GM23338 (cell line): ENCODE data around the gene RBM38. TPM values are rescaled to one million over a fixed set of nuclear protein-coding genes. Genes with fewer than 3 reads are reported as not detected.

Experiments
- ATAC-seq: fragments of 200-7000 bp; cut with Tn5 transposase; 3 replicates; pipeline ENCODE4 v1.9.1; 2020
- DNase-seq: peaks from one replicate; pipeline ENCODE4 v3.0.0-alpha.2; 2015; ENCODE audit warnings: low spot score
- H2AFZ ChIP-seq: fragments of 200-600 bp; sonication (generic); 2 replicates; pipeline ENCODE4 v1.8.0; 2016; ENCODE audit warnings: antibody characterized with exemption, mild to moderate bottlenecking, moderate library complexity
- H3F3A ChIP-seq: fragments of 200-600 bp; sonication (generic); replicated peaks from 2 replicates; pipeline ENCODE4 v1.8.0; 2017; ENCODE audit warnings: antibody characterized with exemption, mixed run types, low read depth
- H3K27ac ChIP-seq: fragments of 200-600 bp; sonication (generic); 2 replicates; pipeline ENCODE4 v1.6.1; 2016; ENCODE audit warnings: low read depth
- H3K27me3 ChIP-seq: fragments of 200-600 bp; sonication (generic); 2 replicates; pipeline ENCODE4 v1.8.0; 2016; ENCODE audit warnings: mild to moderate bottlenecking, mixed run types, moderate library complexity; ENCODE audit not compliant: insufficient read depth
- H3K36me3 ChIP-seq: fragments of 200-600 bp; sonication (generic); 2 replicates; pipeline ENCODE4 v1.8.0; 2016; ENCODE audit warnings: mild to moderate bottlenecking; ENCODE audit not compliant: insufficient read depth
- H3K4me1 ChIP-seq: fragments of 200-600 bp; sonication (generic); 2 replicates; pipeline ENCODE4 v1.8.0; 2016; ENCODE audit warnings: mild to moderate bottlenecking, moderate library complexity; ENCODE audit not compliant: insufficient read depth
- H3K4me2 ChIP-seq: fragments of 200-600 bp; sonication (generic); 2 replicates; pipeline ENCODE4 v1.7.1; 2017; ENCODE audit warnings: mixed run types
- H3K4me3 ChIP-seq: fragments of 200-600 bp; sonication (generic); 2 replicates; pipeline ENCODE4 v1.6.1; 2016; ENCODE audit warnings: mixed run types
- H3K79me2 ChIP-seq: fragments of 200-600 bp; sonication (generic); replicated peaks from 2 replicates; pipeline ENCODE4 v1.8.0; 2017; ENCODE audit warnings: mild to moderate bottlenecking; ENCODE audit not compliant: insufficient read depth
- H3K9me2 ChIP-seq: fragments of 200-600 bp; sonication (generic); 2 replicates; pipeline ENCODE4 v1.8.0; 2017; ENCODE audit not compliant: insufficient read depth
- H4K20me1 ChIP-seq: fragments of 200-600 bp; sonication (generic); replicated peaks from 2 replicates; pipeline ENCODE4 v1.8.0; 2017; ENCODE audit warnings: mild to moderate bottlenecking; ENCODE audit not compliant: insufficient read depth
- H3K27ac Mint-ChIP-seq: 2 replicates; pipeline ENCODE4 v1.8.0; 2020; ENCODE audit warnings: inconsistent platforms, mild to moderate bottlenecking, moderate library complexity, mixed read lengths
- H3K27me3 Mint-ChIP-seq: 3 replicates; pipeline ENCODE4 v1.8.0; 2022; ENCODE audit warnings: low read depth, mild to moderate bottlenecking, moderate library complexity, mixed read lengths, inconsistent platforms; ENCODE audit not compliant: insufficient read depth, poor library complexity
- H3K36me3 Mint-ChIP-seq: 3 replicates; pipeline ENCODE4 v1.8.0; 2021; ENCODE audit warnings: low read depth, mild to moderate bottlenecking, inconsistent platforms, moderate library complexity, mixed read lengths
- H3K4me1 Mint-ChIP-seq: 3 replicates; pipeline ENCODE4 v1.8.0; 2020; ENCODE audit warnings: mild to moderate bottlenecking, inconsistent platforms, mixed read lengths
- H3K4me3 Mint-ChIP-seq: 3 replicates; pipeline ENCODE4 v1.8.0; 2021; ENCODE audit warnings: moderate library complexity, mild to moderate bottlenecking, inconsistent platforms, mixed read lengths
- H3K9me3 Mint-ChIP-seq: 3 replicates; pipeline ENCODE4 v1.8.0; 2020; ENCODE audit warnings: moderate library complexity, mild to moderate bottlenecking, inconsistent platforms, mixed read lengths
- NANOG ChIP-seq: IDR thresholded peaks from 2 replicates; pipeline ENCODE4 v1.6.1; 2016; ENCODE audit warnings: antibody characterized with exemption, borderline replicate concordance
- STAT1 ChIP-seq: IDR thresholded peaks from one replicate; pipeline ENCODE4 v1.6.1; 2016; ENCODE audit warnings: antibody characterized with exemption; ENCODE audit not compliant: unreplicated experiment
- ZNF462 ChIP-seq: fragments of 250-450 bp; sonication (Bioruptor Pico); IDR thresholded peaks from 2 replicates; pipeline ENCODE4 v1.5.0; 2020; ENCODE audit warnings: mild to moderate bottlenecking, moderate library complexity
- polyA plus RNA-seq: library from polyadenylated mRNA; unstranded; fragments of >200 nt; fragmentation: Nextera tagmentation; extraction: Ambion mirVana; gene quantifications from 2 replicates; pipeline ENCODE4 v1.2.1, GENCODE V29; 2016
- total RNA-seq: library from RNA; depleted of rRNA; stranded (reverse); fragments of >200 nt; shearing (Covaris generic); gene quantifications from 2 replicates; pipeline ENCODE4 v1.2.3, GENCODE V29; 2014

The RBM38 gene
- total and polyA plus RNA-seq, 2 experiments from 2014 or later = 22.9 to 80.5 TPM

GRCh38 chr20:57437672-57438330 lies 46.6 kb downstream of the RBM38 start:
- H3K27ac ChIP-seq = no peak overlapping the region

More at GRCh38 chr20:57437672-57438330, 46.6 kb downstream of the RBM38 start:
- no peak for TF ChIP-seq STAT1
- TF ChIP-seq NANOG = no peak
- TF ChIP-seq ZNF462 = no peak
- no peak overlapping the region for H3K4me3 ChIP-seq
- DNase-seq = no peak
- H3K27me3 Mint-ChIP-seq = peaks cover 11% of the 10 kb centered on the region
- no peaks in the 10 kb centered on the region for H3K36me3 ChIP-seq
- H3K9me2 ChIP-seq = no peaks in the 10 kb centered on the region
- no peaks in the 10 kb centered on the region for H3K9me3 Mint-ChIP-seq
- no peak overlapping the region for H2AFZ ChIP-seq
- peaks cover 18% of the 10 kb centered on the region for H3K4me1 Mint-ChIP-seq
- H3K79me2 ChIP-seq = no peaks in the 10 kb centered on the region
- H3K36me3 Mint-ChIP-seq = no peaks in the 10 kb centered on the region
- no peaks in the 10 kb centered on the region for H3F3A ChIP-seq
- no peak for ATAC-seq
- H3K4me1 ChIP-seq = no peaks in the 10 kb centered on the region
- H3K27me3 ChIP-seq = no peaks in the 10 kb centered on the region
- no peak overlapping the region for H3K27ac Mint-ChIP-seq
- H3K4me3 Mint-ChIP-seq = no peak overlapping the region
- H3K4me2 ChIP-seq = no peak overlapping the region
- H4K20me1 ChIP-seq = no peaks in the 10 kb centered on the region
